Limb (tissue), 2 donors: ENCODE data around the gene CGRRF1.

Experiments used
- DNase-seq, 2 donors: peaks; one replicate each; pipeline ENCODE4 v3.0.0-alpha.2; 2016; ENCODE audit errors: extremely low spot score in 2 of 2

Gene CGRRF1

DNA sequence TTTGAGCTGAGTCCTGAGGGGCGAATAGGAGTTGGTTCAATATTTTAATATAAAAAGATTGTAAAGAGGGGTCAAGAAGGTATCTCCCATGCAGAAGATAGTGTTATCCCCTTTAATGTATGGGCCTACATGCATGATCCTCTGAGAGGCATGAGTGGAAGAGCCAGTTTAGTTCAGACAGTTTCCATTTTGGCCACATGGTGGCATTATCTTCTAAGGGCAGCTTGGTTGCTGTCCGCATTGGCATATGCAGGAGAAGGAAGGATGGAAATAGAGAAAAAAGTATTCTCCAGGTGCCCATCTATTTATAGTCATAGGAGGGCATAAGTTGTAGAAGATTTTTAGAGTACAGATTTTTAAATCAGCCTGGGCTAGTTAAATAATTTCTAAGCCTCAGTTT, 62.6 kb downstream of the CGRRF1 start:
- no peak for DNase-seq

DNA sequence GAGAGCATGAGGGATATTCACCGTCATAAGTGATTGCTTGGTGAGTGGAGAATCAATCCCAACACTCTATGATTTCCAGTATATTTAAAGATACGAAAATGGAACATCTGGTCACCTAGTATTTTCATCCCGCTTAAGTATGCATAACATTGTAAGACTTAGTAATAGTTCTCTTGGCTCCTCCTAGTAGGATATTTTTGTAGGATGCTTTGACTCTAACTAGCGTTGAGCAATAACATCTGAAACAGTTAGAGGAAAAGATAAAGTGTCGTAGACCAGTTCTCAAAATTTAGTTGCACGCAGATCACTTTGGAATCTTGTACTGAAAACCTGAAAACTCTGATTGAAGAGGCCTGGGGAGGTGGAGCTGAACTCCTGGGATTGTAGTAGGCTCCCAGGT, 64.8 kb downstream of the CGRRF1 start:
- DNase-seq = no peak

DNA sequence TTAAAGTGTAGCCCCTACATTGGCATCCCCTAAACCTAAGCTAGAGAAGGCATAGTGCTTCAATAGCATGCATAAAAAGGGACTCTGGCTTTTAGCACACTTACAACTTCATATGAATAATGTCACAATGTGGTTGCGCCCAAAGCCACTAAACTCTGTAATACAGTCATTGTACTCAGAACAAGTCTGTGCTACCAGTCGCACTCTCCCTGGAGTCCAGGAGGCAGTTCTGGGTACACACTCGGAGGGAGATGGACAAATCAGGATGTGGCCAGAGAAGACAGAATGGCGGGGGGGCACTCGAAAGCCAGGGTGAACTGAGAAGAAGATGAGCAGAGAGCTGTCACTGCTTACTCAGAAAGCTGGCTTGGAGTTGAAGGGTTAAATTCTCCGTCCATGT, 67.8 kb downstream of the CGRRF1 start:
- no peak for DNase-seq

DNA sequence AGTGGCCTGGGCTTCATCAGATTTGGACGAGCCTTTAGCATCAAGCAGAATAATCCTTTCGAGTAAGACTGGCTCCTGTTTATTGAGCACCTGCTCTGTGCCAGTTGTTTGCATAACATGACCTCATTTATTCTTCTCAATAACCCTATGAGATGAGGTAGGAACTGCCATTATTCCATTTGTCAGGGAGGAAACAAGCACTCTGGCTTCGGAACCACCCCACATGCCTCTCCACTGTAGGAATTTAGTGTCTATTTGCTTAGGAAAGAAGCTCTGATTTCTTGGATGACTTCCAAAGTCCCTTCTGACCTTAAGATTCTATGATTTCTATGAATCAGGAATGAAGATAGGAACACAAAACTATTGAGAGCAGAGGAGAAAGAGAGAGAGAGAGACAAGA, 68.3 kb downstream of the CGRRF1 start:
- no peak for DNase-seq

DNA sequence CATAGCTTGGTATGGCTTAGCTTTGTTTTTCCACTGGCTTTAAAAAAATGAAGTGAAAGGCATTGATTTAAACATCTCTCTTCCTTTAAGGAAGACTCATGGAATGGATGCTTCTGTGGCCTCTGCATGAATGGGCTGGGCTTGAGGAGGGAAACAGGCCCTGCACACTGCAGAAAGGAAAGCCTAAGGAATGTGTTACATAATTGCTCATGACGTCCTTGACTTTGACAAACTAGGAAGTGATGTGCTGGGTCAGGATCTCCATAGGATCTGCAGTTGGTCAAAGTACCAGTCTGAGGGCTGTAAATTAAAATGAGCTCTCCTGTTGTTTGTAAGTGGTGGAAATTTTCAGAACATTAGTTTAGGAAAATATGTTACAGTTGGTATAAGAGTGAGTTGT, 69.9 kb downstream of the CGRRF1 start:
- no peak for DNase-seq

DNA sequence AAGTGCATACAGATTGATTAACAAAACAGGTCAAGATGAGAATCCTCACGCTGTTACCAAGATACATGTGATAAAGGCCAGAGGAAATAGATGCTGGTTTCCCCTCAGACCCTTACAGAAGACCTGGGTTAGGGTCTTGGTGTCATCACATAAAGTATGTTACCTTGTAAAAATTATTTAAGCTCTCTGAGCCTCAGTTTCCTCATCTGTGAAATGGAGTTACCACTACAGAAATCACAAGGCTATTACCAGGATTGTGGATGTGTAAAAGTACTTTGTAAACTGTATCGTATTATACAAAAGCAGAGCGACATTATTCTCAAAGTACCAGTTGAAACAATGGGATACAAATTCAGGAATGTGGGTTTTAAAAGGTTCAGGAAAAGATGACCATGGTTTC, 71.2 kb downstream of the CGRRF1 start:
- no peak for DNase-seq

DNA sequence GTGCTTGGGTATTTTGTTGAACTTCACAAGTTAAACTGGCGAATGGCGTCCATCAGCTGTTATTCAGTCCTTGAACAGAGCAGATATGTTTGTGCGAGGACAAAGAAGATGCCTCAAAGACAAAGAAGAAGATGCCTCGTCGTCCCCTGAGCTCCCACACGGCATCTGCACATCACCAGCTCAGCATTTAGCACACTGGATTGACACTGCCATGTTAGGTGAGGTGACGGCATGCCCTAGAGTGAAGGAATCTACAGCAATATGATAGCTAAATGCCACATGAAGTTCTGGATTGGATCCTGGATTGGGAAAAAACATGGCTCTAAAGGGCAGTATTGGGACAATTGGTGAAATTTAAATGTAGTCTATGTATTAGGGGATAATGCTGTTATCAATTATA, 72.6 kb downstream of the CGRRF1 start:
- DNase-seq = no peak

DNA sequence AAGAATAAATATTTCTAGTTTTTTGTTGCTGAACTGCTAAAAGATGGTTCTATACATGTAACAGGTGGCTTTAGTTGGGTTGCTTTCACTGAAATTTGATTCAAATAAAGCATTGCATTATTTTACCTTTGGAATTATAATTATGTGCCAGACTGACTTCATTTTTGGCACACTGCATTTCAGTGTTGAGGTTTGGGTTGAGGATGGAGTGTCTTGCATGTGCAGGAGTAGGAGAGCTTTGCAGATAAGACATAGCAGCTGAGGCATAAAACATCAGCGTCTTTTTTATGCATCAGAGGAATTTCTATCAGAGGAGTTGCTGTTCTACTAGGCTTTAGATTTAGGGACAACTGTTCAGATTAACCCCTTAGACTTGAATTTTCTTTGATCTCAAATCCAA, 74.4 kb downstream of the CGRRF1 start:
- DNase-seq = no peak

DNA sequence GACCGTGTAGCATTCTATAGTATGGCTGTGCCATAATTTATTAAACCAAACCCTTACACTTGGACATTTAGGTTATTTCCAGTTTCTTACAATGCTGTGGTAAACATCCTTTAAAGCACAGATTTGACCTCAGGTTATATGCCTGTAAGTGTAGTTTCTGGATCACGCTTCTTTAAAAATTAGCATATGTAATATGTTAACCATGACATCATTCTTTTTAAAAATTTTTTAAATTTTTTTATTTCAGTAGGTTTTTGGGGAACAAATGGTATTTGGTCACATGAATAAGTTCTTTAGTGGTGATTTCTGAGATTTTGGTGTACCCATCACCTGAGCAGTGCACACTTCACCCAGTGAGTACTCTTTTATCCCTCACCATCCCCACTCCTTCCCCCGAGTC, 75.5 kb downstream of the CGRRF1 start:
- no peak for DNase-seq
